ENCODE measurements around the gene KIF18A.
A peak's percentile ranks its signal among the peaks of the same experiment; 100 is the strongest.
"Not testable (repeated sequence)": the region's sequence is repeated elsewhere in the genome, so short reads cannot be mapped to it uniquely, and the experiment has no call there.

The KIF18A gene

DNA sequence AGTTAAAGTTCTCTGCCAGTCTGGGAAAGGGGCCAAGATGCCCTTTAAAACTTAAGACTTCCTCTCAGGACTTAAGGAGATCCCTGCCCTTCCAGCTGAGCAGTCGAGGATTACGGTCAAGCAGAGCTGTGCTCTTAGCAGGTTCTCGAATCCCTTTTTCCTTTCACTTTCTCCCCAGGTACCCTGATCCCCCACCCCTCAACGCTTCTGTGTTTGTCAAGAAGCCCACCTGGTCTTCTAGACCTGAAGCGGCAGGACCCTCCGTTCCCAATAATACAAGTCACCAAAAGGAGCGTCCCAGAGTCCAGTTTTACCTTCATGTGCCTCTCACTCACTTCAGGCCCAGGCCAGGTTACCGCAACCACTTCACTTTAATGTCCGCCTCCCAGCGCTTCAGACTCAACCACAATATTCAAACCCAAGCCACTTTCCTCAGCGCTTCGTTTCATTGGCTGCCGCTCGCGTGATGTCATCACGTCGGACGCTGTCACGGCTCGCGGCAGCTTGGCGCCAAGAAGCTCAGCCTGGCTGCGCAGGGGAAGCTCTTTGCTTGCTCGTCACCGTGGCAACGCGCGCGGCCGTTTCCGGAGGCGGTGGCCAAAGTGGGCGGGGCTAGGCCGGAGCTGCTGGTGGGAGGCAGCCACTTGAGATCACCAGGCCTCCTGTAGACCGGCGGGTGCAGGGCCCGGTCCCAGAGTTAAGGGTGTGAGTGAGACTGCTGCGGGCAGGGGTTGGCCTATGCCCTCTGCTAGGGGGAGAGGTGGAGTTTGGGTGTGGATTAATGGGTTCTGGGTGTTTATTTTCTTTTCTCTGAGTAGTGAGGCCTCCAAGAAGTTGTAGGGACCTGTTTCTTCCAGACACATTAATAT is at the start of gene KIF18A, which contains the start of gene METTL15:
KIF18A (minus strand) TSS at position 407 of the 869 bp plus-strand sequence. CDS start 10,209 bp downstream, outside the sequence.
METTL15 (plus strand) TSS at position 639 of the 869 bp plus-strand sequence. CDS start 4,947 bp downstream, outside the sequence.
- H3K4me1 Mint-ChIP-seq: peaks cover 56% of the 10 kb centered on the region
- peak; percentile 99 for DNase-seq
- peak within 1 kb of the TSS; percentile 97 for H3K4me3 Mint-ChIP-seq
- peak within 1 kb of the TSS; percentile 97 for H3K27ac Mint-ChIP-seq
- H3K36me3 Mint-ChIP-seq (ENCODE audit: low read depth): peaks cover 19% of the 10 kb centered on the region
- H3K9me3 Mint-ChIP-seq: no peaks in the 10 kb centered on the region
- peaks cover 4% of the 10 kb centered on the region for H3K27me3 Mint-ChIP-seq
- peak; percentile 96 for ATAC-seq

GRCh38 chr11:28153586-28153985 is 45.6 kb upstream of the KIF18A start:
- no peak for DNase-seq
- peaks cover 26% of the 10 kb centered on the region for H3K36me3 Mint-ChIP-seq (ENCODE audit: low read depth)
- no peak overlapping the region for H3K27ac Mint-ChIP-seq
- ATAC-seq: no peak
- H3K4me3 Mint-ChIP-seq: no peak overlapping the region
- H3K9me3 Mint-ChIP-seq: no peaks in the 10 kb centered on the region
- no peaks in the 10 kb centered on the region for H3K27me3 Mint-ChIP-seq
- no peaks in the 10 kb centered on the region for H3K4me1 Mint-ChIP-seq

DNA sequence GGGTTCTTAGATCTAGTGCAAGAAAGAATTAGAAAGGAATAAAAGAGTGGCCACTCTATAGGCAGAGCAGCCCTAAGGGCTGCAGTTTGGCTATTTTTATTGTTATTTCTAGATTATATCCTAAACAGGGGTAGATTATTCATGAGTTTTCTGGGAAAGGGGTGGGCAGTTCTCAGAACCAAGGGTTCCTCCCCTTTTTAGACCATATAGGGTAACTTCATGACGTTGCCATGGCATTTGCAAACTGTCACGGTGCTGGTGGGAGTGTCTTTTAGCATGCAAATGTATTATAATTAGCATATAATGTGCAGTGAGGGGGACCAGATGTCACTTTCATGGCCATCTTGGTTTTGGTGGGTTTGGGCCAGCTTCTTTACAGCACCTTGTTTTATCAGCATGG is 44.8 kb upstream of the KIF18A start:
- Mint-ChIP-seq H3K4me1 (no peaks in the 10 kb centered on the region), H3K27me3 (no peaks in the 10 kb centered on the region), H3K36me3 (ENCODE audit: low read depth) (peaks cover 18% of the 10 kb centered on the region), H3K9me3 (no peaks in the 10 kb centered on the region), H3K27ac (no peak overlapping the region), H3K4me3 (no peak overlapping the region)
- no peak for DNase-seq
- no peak for ATAC-seq

GRCh38 chr11:28146123-28146751 is 38.3 kb upstream of the KIF18A start:
- Mint-ChIP-seq H3K36me3 (ENCODE audit: low read depth) (peaks cover 2% of the 10 kb centered on the region), H3K4me3 (no peak overlapping the region), H3K27ac (no peak overlapping the region), H3K27me3 (no peaks in the 10 kb centered on the region), H3K9me3 (peaks cover under 1% of the 10 kb centered on the region), H3K4me1 (peaks cover 7% of the 10 kb centered on the region)
- peak; percentile 83 for ATAC-seq
- DNase-seq: no peak

DNA sequence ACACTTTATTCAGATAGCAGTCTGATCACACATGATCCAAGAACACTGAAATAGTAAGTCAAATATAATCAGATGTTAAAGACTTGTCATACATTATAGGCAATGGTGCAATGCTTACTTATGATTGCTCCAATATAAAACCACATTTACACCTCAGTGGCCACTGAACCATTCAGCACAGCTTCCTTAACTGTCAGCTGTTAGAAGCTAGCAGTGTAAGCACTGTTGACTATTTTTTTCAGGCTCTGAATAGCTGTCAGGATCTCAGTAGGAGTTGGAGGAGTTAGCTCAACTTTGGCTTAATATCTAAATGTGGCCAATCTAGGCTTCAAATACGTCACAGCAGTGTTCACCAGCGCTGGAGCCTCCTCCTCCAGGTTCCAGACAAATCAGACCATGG is 36.9 kb upstream of the KIF18A start:
- Mint-ChIP-seq H3K9me3 (peaks cover 11% of the 10 kb centered on the region), H3K4me1 (peaks cover 7% of the 10 kb centered on the region), H3K27me3 (no peaks in the 10 kb centered on the region), H3K27ac (no peak overlapping the region), H3K4me3 (no peak overlapping the region), H3K36me3 (ENCODE audit: low read depth) (peaks cover 15% of the 10 kb centered on the region)
- no peak for ATAC-seq
- no peak for DNase-seq

DNA sequence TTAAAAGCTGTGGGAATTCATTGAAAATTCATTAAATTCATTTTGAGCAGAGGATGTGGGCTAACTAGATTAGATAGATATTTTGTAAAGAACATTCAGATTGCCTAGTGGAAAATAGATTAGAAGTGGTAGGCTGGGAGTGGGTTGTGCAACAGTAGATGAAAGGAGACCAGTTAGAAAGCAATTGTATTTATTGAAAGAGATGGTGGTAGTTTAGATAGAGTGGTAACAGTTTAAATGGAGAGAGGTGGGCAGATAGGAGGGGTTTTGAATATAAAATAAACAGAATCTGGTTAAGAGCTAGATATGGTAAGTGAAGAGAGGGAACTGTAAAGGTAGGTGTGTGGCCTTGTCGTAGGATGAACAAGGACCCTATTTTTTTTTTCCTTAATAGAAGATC is 34.8 kb upstream of the KIF18A start:
- Mint-ChIP-seq H3K9me3 (peaks cover 28% of the 10 kb centered on the region), H3K27me3 (no peaks in the 10 kb centered on the region), H3K4me3 (no peak overlapping the region), H3K4me1 (peaks cover 7% of the 10 kb centered on the region), H3K36me3 (ENCODE audit: low read depth) (peaks cover 35% of the 10 kb centered on the region), H3K27ac (no peak overlapping the region)
- ATAC-seq (no peak), DNase-seq (no peak)

- Mint-ChIP-seq H3K36me3 (ENCODE audit: low read depth) (peaks cover 50% of the 10 kb centered on the region), H3K27me3 (no peaks in the 10 kb centered on the region), H3K27ac (no peak overlapping the region), H3K4me3 (no peak overlapping the region), H3K9me3 (peaks cover 38% of the 10 kb centered on the region), H3K4me1 (peaks cover 4% of the 10 kb centered on the region)
- DNase-seq (no peak), ATAC-seq (no peak)
Observed at GRCh38 chr11:28140689-28141455, 32.9 kb upstream of the KIF18A start.

GRCh38 chr11:28139841-28140415 is 32.0 kb upstream of the KIF18A start:
- ATAC-seq (no peak), DNase-seq (no peak)
- no peak overlapping the region for H3K27ac Mint-ChIP-seq
- peaks cover 4% of the 10 kb centered on the region for H3K4me1 Mint-ChIP-seq
- H3K4me3 Mint-ChIP-seq: no peak overlapping the region
- H3K27me3 Mint-ChIP-seq: no peaks in the 10 kb centered on the region
- peaks cover 52% of the 10 kb centered on the region for H3K36me3 Mint-ChIP-seq (ENCODE audit: low read depth)
- peaks cover 38% of the 10 kb centered on the region for H3K9me3 Mint-ChIP-seq

DNA sequence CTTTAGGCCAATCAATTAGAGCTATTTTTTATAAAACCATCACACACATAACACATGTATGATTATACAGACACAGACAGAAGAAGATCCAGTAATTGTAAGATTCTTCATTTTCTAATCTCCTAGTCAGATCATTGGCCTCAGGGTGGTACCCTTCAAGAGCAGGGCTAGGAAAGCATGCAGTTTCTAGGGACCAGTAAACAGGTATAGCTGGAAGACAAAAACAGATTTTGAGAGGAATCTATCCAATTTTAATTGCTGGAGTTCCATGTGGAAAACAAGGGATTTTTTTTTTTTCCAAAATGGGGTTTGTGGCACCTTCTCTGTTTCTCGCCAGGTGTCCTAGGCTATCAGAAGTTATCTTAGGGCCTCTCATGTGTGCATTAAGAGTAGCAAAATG is 29.9 kb upstream of the KIF18A start:
- peaks cover 67% of the 10 kb centered on the region for H3K36me3 Mint-ChIP-seq (ENCODE audit: low read depth)
- H3K9me3 Mint-ChIP-seq: peaks cover 49% of the 10 kb centered on the region

GRCh38 chr11:28137366-28137765 is 29.4 kb upstream of the KIF18A start:
- peaks cover 51% of the 10 kb centered on the region for H3K9me3 Mint-ChIP-seq
- DNase-seq (no peak), ATAC-seq (no peak)
- peaks cover 68% of the 10 kb centered on the region for H3K36me3 Mint-ChIP-seq (ENCODE audit: low read depth)
- H3K4me1 Mint-ChIP-seq: no peaks in the 10 kb centered on the region
- no peak overlapping the region for H3K4me3 Mint-ChIP-seq
- no peaks in the 10 kb centered on the region for H3K27me3 Mint-ChIP-seq
- no peak overlapping the region for H3K27ac Mint-ChIP-seq

More for the DNA sequence above, 29.9 kb upstream of the KIF18A start:
- H3K4me3 Mint-ChIP-seq: no peak overlapping the region
- ATAC-seq (no peak), DNase-seq (no peak)
- no peak overlapping the region for H3K27ac Mint-ChIP-seq
- H3K4me1 Mint-ChIP-seq: no peaks in the 10 kb centered on the region
- H3K27me3 Mint-ChIP-seq: no peaks in the 10 kb centered on the region

DNA sequence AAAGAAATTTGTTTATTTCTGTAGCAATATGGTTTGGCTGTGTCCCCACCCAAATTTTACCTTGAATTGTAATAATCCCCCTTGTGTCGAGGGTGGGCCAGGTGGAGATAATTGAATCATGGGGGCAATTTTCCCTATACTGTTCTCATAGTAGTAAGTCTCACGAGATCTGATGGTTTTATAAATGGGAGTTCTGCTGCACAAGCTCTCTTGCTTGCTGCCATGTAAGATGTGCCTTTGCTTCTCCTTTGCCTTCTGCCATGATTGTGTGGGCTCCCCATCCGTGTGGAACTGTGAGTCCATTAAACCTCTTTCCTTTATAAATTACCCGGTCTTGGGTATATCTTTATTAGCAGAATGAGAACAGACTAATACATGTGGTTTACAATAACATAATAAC is 28.2 kb upstream of the KIF18A start:
- H3K9me3 Mint-ChIP-seq: peaks cover 49% of the 10 kb centered on the region
- not testable (repeated sequence) for DNase-seq, H3K4me3 Mint-ChIP-seq, H3K27me3 Mint-ChIP-seq, ATAC-seq, H3K4me1 Mint-ChIP-seq, H3K27ac Mint-ChIP-seq
- peaks cover 69% of the 10 kb centered on the region for H3K36me3 Mint-ChIP-seq (ENCODE audit: low read depth)

DNA sequence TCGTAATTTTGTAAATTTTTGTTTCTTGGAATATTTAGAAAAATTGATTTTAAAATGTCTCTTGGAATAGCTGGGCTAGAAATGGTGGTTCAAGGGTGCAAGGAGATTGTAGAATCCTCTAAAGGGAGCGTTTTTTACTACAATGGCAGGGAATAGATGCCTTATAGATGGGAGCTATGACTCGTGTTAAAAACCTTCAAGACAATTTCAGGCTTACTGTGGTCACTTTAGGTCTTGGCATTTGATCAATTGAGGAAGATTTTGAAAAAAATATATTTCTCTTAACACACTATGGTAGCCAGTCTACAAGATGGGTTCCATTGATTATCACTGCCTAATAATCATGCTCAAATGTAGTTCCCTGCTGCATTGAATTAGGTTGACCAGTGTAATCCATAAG is 25.2 kb upstream of the KIF18A start:
- ATAC-seq: no peak
- Mint-ChIP-seq H3K27ac (no peak overlapping the region), H3K36me3 (ENCODE audit: low read depth) (peaks cover 45% of the 10 kb centered on the region), H3K9me3 (peaks cover 26% of the 10 kb centered on the region), H3K4me1 (no peaks in the 10 kb centered on the region), H3K27me3 (no peaks in the 10 kb centered on the region), H3K4me3 (no peak overlapping the region)
- DNase-seq: no peak

DNA sequence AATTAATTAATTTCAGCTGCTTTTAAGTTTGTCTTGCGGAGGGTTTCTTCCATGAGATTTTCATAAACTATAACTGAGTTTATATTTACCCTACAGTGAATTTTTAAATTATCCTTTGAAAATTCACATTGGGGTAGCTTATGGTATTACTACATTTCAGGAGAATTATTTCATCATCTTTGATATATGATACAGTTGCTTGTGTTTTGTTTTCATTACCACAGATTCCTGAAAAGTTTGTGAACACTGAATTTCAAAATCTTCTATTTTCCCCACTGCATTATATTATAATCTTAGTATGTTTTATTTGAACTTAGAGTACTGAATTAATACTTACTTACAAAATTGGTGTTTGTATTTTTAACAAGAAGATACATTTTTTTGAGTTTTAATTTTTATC is 24.6 kb upstream of the KIF18A start:
- no peak for DNase-seq
- Mint-ChIP-seq H3K27ac (no peak overlapping the region), H3K4me3 (no peak overlapping the region), H3K9me3 (peaks cover 21% of the 10 kb centered on the region), H3K27me3 (no peaks in the 10 kb centered on the region), H3K36me3 (ENCODE audit: low read depth) (peaks cover 39% of the 10 kb centered on the region), H3K4me1 (no peaks in the 10 kb centered on the region)
- ATAC-seq: no peak

GRCh38 chr11:28123151-28123581 is 15.2 kb upstream of the KIF18A start:
- ATAC-seq (no peak), DNase-seq (no peak)
- Mint-ChIP-seq H3K4me3 (no peak overlapping the region), H3K27ac (no peak overlapping the region), H3K27me3 (no peaks in the 10 kb centered on the region), H3K36me3 (ENCODE audit: low read depth) (peaks cover 21% of the 10 kb centered on the region), H3K9me3 (no peaks in the 10 kb centered on the region), H3K4me1 (peaks cover 6% of the 10 kb centered on the region)

Measured in activated naive CD8-positive, alpha-beta T cell treated with anti-CD3 and anti-CD28 coated beads, Interleukin-2, amount 50 U/mL, for 24 hours (primary cell).